Progenitor cell of endocrine pancreas (in vitro differentiated cells): ENCODE data around the gene QRFP. TPM values are rescaled to one million over a fixed set of nuclear protein-coding genes. Genes with fewer than 3 reads are reported as not detected.

Source experiments
- DNase-seq: peaks from one replicate; pipeline ENCODE4 v3.0.0; 2021; ENCODE audit warnings: low spot score; ENCODE audit not compliant: unreplicated experiment
- H3K27ac Mint-ChIP-seq: 2 replicates; pipeline ENCODE4 v1.8.0; 2021; ENCODE audit warnings: mild to moderate bottlenecking, moderate library complexity, mixed read lengths
- H3K27me3 Mint-ChIP-seq: 2 replicates; pipeline ENCODE4 v1.8.0; 2021; ENCODE audit warnings: mixed read lengths
- H3K36me3 Mint-ChIP-seq: 2 replicates; pipeline ENCODE4 v1.8.0; 2022; ENCODE audit warnings: mixed read lengths; ENCODE audit not compliant: insufficient read depth
- H3K4me1 Mint-ChIP-seq: 2 replicates; pipeline ENCODE4 v1.8.0; 2021; ENCODE audit warnings: low read depth, mixed read lengths
- H3K4me3 Mint-ChIP-seq: 2 replicates; pipeline ENCODE4 v1.8.0; 2021; ENCODE audit warnings: low read depth, mild to moderate bottlenecking, moderate library complexity, mixed read lengths
- H3K9me3 Mint-ChIP-seq: 2 replicates; pipeline ENCODE4 v1.8.0; 2021; ENCODE audit warnings: low read depth, mixed read lengths
- CTCF ChIP-seq: fragments of 200-600 bp; sonication (generic); IDR thresholded peaks from one replicate; pipeline ENCODE4 v1.5.0; 2021; ENCODE audit warnings: antibody characterized with exemption, mild to moderate bottlenecking; ENCODE audit not compliant: unreplicated experiment
- total RNA-seq: library from RNA; stranded (reverse); gene quantifications from 2 replicates; pipeline ENCODE4 v1.2.1, GENCODE V29; 2021

Gene QRFP
- total RNA-seq, 1 donor from 2014 or later = not detected

GRCh38 chr9:130846487-130847305, 49.9 kb downstream of the QRFP start:
- H3K4me1 Mint-ChIP-seq = peaks cover 36% of the 10 kb centered on the region
- TF ChIP-seq CTCF = no peak
- H3K4me3 Mint-ChIP-seq = no peak overlapping the region
- no peaks in the 10 kb centered on the region for H3K27me3 Mint-ChIP-seq
- H3K36me3 Mint-ChIP-seq = peaks cover 6% of the 10 kb centered on the region
- no peak for DNase-seq
- H3K9me3 Mint-ChIP-seq = no peaks in the 10 kb centered on the region
- H3K27ac Mint-ChIP-seq = peak overlapping the region; percentile 76

GRCh38 chr9:130845901-130846481, 50.6 kb downstream of the QRFP start:
- H3K27me3 Mint-ChIP-seq = no peaks in the 10 kb centered on the region
- no peak for TF ChIP-seq CTCF
- peaks cover 6% of the 10 kb centered on the region for H3K36me3 Mint-ChIP-seq
- H3K4me1 Mint-ChIP-seq = peaks cover 38% of the 10 kb centered on the region
- H3K4me3 Mint-ChIP-seq = no peak overlapping the region
- H3K9me3 Mint-ChIP-seq = no peaks in the 10 kb centered on the region
- no peak overlapping the region for H3K27ac Mint-ChIP-seq
- DNase-seq = no peak

GRCh38 chr9:130845254-130845653, 51.4 kb downstream of the QRFP start:
- no peak overlapping the region for H3K4me3 Mint-ChIP-seq
- H3K9me3 Mint-ChIP-seq = no peaks in the 10 kb centered on the region

DNA sequence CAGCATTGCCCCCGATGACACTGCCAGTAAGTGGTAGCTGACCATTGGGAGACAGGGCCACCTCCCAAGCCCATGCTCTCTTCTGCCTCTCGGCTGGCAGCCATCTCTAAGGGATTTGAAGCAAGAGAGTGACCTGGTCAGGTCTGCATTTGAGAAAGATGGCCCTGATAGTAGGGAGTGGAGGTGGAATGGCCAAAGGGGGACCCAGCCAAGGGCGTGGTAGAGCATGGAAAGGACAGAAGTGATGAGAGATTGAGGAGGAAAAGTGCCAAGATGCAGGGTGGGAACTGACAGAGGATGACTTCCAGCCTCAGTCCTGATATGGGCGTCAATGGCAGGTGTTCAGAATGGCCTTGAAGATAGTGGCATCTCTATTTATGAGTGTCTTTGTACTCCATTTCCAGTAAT, 52.6 kb downstream of the QRFP start:
- no peak for DNase-seq
- Mint-ChIP-seq H3K27ac (peak overlapping the region; percentile 83), H3K4me1 (peaks cover 50% of the 10 kb centered on the region), H3K36me3 (peaks cover 4% of the 10 kb centered on the region), H3K27me3 (no peaks in the 10 kb centered on the region), H3K9me3 (no peaks in the 10 kb centered on the region), H3K4me3 (no peak overlapping the region)
- TF ChIP-seq CTCF = no peak

More at GRCh38 chr9:130845254-130845653, 51.4 kb downstream of the QRFP start:
- DNase-seq = no peak
- H3K27me3 Mint-ChIP-seq = no peaks in the 10 kb centered on the region
- H3K4me1 Mint-ChIP-seq = peaks cover 41% of the 10 kb centered on the region
- TF ChIP-seq CTCF = no peak
- peak overlapping the region; percentile 79 for H3K27ac Mint-ChIP-seq
- peaks cover 6% of the 10 kb centered on the region for H3K36me3 Mint-ChIP-seq

- Mint-ChIP-seq H3K9me3 (no peaks in the 10 kb centered on the region), H3K27ac (peak overlapping the region; percentile 65), H3K4me3 (no peak overlapping the region), H3K4me1 (peaks cover 58% of the 10 kb centered on the region), H3K36me3 (peaks cover 4% of the 10 kb centered on the region), H3K27me3 (no peaks in the 10 kb centered on the region)
- DNase-seq = no peak
- TF ChIP-seq CTCF = no peak
Measured at GRCh38 chr9:130843049-130843908, 53.3 kb downstream of the QRFP start.
